GM12873 (cell line): Measurements from ENCODE around the gene AURKAIP1.

Experiments used
- TF ChIP-seq, protein P1 (sequence below): IDR thresholded peaks from 2 replicates; pipeline ENCODE4 v1.5.1; 2012; ENCODE audit warnings: low read depth, mild to moderate bottlenecking, moderate library complexity, low read length, control low read depth; ENCODE audit not compliant: insufficient read depth; ENCODE audit errors: missing control alignments

The AURKAIP1 gene

DNA sequence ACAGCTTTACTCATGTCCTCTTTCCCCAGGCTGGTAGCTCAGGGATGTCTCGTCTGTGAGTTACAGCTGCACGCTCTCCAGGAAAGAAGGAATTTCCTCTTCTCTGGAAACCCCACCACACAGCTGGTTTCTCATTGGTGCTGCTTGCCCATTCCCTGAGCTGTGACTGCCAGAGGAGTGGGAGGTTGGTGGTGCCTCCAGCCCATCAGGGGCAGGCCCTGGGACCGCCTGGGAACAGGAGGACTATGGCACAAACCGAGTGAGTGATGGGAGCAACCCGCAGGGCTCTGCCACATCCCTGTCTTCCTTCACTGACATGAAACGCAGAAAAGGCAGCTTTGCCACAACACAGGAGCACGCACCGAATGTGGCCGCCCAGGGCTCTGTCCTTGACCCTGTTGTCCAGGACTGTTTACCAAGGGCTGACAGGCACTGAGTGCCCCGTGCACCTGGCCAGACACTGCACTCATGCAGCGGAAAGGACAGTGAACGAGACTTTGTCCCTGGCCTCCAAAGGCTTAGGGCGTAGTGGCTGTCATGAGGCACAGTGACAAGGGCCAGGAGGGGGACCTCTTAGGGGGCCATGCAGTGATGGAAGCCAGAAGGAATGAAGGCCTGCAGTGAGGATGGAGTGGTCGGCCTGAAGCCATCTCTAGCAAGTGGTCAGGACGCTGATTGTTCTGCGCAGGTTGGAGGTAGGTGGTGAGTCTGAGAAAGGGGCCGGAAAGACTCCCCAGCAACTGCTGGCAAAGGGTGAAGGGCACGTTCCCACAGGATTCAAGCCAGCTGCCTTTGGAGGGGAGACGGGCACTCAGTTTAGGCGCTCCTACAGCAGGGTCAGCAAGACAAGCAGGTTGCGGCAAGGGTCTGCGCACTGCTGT is 25.8 kb upstream of the AURKAIP1 start:
- TF ChIP-seq, protein P1, sequence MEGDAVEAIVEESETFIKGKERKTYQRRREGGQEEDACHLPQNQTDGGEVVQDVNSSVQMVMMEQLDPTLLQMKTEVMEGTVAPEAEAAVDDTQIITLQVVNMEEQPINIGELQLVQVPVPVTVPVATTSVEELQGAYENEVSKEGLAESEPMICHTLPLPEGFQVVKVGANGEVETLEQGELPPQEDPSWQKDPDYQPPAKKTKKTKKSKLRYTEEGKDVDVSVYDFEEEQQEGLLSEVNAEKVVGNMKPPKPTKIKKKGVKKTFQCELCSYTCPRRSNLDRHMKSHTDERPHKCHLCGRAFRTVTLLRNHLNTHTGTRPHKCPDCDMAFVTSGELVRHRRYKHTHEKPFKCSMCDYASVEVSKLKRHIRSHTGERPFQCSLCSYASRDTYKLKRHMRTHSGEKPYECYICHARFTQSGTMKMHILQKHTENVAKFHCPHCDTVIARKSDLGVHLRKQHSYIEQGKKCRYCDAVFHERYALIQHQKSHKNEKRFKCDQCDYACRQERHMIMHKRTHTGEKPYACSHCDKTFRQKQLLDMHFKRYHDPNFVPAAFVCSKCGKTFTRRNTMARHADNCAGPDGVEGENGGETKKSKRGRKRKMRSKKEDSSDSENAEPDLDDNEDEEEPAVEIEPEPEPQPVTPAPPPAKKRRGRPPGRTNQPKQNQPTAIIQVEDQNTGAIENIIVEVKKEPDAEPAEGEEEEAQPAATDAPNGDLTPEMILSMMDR = no peak

DNA sequence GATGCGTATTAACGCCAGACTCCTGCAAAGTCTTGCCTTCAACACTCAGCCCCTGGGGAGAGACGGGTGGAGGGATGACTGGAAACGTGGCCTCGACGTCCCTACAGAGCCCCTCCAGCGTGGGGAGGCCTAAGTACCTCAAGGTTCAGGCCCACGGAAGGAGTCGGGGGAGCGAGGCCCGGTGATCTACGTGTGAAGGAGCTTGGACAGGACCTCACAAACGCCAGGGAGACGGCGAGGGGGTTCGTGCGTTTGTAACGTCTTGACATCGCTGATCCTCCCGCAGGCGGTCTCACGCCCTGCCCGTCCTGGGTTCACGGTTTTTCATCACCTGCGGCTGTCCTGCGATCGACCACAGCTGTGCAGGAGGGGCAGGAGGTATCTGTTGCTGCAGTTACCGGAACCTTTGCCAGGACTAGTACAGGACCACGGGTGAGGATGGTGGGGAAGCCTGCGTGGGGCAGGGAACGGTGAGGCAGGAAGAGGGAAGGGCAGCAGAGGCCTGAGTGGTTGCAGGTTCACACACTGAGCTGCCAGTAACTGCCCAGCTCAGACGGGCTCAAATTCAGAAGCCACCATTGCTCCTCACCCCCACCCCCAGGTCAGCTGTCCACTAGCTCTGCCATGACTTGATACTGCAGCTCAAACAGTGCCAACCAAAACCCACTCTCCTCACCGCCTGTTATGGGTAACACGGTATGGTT is 25.0 kb upstream of the AURKAIP1 start:
- TF ChIP-seq, protein P1 = no peak

DNA sequence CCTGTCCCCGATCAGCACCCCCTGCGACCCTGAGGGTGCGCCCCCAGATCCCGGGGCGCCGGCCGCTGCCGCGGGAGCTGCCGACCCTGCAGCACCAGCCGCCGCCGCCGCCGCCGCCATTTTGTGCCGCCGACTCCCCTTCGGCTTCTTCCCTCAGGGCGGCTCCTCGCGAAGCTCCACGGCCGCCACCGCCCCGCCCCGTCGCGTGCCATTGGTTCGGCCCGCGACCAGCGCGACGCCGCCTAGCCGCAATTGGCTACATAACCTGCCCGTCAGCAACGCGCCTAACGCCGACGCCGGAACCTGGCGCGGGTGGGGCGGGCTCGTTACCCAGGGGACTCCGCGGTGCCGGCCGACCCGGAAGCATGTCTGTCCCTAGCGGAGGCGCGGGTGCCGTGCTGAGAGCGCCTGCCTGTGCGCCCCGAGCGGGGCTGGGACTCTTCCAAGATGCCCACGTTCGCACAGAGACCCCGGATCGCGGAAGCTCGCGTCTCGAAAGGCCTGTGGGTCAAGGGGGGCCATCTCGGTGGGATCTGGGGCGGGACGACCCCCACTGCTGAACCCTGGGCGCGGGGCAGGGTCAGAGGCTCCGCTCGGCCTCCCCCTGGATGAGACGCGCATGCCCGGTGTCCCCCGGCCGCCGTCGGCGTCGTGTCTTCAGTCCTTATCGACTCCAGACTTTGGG is 24.3 kb upstream of the AURKAIP1 start, which contains the start of gene CCNL2:
CCNL2 (minus strand) TSS at position 149 of the 685 bp plus-strand sequence; CDS start at position 120, 29 bp downstream.
- TF ChIP-seq, protein P1 = peak; percentile 68

GRCh38 chr1:1398677-1399186 is 23.7 kb upstream of the AURKAIP1 start:
- TF ChIP-seq, protein P1 = no peak

- TF ChIP-seq, protein P1 = no peak
Measured at GRCh38 chr1:1397839-1398523, 23.0 kb upstream of the AURKAIP1 start.

- TF ChIP-seq, protein P1 = no peak
Measured at GRCh38 chr1:1395166-1395565, 20.2 kb upstream of the AURKAIP1 start.

- TF ChIP-seq, protein P1 = no peak
Measured at GRCh38 chr1:1394116-1394515, 19.1 kb upstream of the AURKAIP1 start.
